HUES6 (cell line): ENCODE measurements around the gene CXCL11.
"Not testable (repeated sequence)": the region's sequence is repeated elsewhere in the genome, so short reads cannot be mapped to it uniquely, and the experiment has no call there.

Experiments used
- H3K27ac ChIP-seq: 2 replicates; pipeline ENCODE4 v1.7.0; 2013; ENCODE audit warnings: low read depth, mild to moderate bottlenecking, low read length, inconsistent platforms
- H3K27me3 ChIP-seq: 2 replicates; pipeline ENCODE4 v1.6.1; 2013; ENCODE audit warnings: low read length; ENCODE audit not compliant: control insufficient read depth, insufficient read depth
- H3K36me3 ChIP-seq: 2 replicates; pipeline ENCODE4 v1.6.1; 2013; ENCODE audit warnings: low read length; ENCODE audit not compliant: control insufficient read depth, insufficient read depth
- H3K4me1 ChIP-seq: 2 replicates; pipeline ENCODE4 v1.6.1; 2013; ENCODE audit warnings: low read length; ENCODE audit not compliant: control insufficient read depth, insufficient read depth
- H3K4me3 ChIP-seq: 2 replicates; pipeline ENCODE4 v1.5.1; 2013; ENCODE audit warnings: low read depth, low read length
- H3K9ac ChIP-seq: one replicate; pipeline ENCODE4 v1.6.1; 2013; ENCODE audit warnings: mild to moderate bottlenecking, low read length
- H3K9me3 ChIP-seq: 2 replicates; pipeline ENCODE4 v1.6.1; 2013; ENCODE audit warnings: low read depth, low read length; ENCODE audit not compliant: control insufficient read depth, insufficient read depth

The CXCL11 gene

DNA sequence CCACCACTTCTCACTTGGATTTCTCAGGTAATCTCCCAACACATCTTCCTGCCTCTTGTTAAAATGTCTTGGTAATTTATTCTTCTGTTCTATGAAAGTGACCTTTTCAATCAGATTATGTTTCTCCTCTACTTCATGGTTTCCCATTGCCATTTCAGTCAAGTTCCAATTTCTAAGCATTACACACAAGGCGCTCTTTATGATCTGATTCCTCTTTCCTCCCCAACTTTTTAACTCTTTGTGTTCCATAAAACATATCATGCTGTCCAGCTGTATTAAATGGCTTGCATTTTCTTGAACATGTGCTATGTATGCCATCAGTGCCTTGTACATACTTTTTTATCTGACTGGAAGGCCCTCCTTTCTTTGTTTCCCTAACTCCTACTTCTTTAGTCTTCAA is 25.6 kb upstream of the CXCL11 start:
- no peaks in the 10 kb centered on the region; the same call in 1 of the 2 replicates for H3K4me1 ChIP-seq
- H3K27ac ChIP-seq, result no peak overlapping the region

DNA sequence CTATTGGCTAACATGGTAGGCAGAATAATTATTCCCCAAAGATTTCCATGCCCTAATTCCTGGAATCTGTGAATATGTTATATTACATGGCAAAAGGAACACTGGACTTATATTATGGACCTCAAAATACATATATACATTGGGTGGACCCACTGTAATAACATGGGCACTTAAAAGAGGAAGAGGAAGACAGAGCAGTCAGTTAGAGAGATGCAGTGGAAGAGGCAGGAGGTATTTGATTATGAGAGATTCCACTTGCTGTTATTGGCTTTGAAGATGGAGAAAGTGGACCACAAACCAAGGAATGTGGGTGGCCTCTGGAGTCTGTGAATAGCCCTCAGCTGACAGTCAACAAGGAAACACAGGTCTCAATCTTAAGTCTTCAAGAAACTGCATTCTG is 24.6 kb upstream of the CXCL11 start:
- H3K4me3 ChIP-seq, result no peak overlapping the region
- H3K9ac ChIP-seq, result no peak overlapping the region
- H3K4me1 ChIP-seq, result peaks cover 9% of the 10 kb centered on the region
- no peak overlapping the region for H3K27ac ChIP-seq
- H3K36me3 ChIP-seq, result no peaks in the 10 kb centered on the region
- no peaks in the 10 kb centered on the region for H3K27me3 ChIP-seq
- no peaks in the 10 kb centered on the region for H3K9me3 ChIP-seq

More for the DNA sequence above, 25.6 kb upstream of the CXCL11 start:
- H3K9ac ChIP-seq, result no peak overlapping the region
- H3K4me3 ChIP-seq, result no peak overlapping the region
- no peaks in the 10 kb centered on the region for H3K36me3 ChIP-seq
- no peaks in the 10 kb centered on the region for H3K27me3 ChIP-seq
- H3K9me3 ChIP-seq, result no peaks in the 10 kb centered on the region

DNA sequence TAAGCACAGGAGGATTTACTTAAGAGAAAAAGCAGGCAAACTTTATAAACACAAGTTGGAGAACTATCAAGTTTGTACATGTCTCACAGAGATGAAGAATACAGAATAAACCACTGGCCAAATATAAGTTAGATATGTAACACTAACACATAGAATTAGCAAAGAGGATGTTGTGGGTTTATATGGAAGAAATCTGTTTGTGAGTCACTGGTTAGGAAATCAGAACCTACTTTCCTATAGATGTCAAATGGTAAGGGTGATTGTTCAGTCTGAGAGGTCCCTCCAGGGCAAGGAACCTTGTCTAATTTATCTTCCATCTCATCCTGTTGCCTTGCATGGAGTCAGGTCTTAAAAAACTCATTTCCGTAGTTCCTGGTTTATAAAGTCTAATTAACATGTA is 23.9 kb upstream of the CXCL11 start:
- Histone ChIP-seq H3K27ac (no peak overlapping the region), H3K9ac (no peak overlapping the region), H3K4me1 (peaks cover 17% of the 10 kb centered on the region)

DNA sequence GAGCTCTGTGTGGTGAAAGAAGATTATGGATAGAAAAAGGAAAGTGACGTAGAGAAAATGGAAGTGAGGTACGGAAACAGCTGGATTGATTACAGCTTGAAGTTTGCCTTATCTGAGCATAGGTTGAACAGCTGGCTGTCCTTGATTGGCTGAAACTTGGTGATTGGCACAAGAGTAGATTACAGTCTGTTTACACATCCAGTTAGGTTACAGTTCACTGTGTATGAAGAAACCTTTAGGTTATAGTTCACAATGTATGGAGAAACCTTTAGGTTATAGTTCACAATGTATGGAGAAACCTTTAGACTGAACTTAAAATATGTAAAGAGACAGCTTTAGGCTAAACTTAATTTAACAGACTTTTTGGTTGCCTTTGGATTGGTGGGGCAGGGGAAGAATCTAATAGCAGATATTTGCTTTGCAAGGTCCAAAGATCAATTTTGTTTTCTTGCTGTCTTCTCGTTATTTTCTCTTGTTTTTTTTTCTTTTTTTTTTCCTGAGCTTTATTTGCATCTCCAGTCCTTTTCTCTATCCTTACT is 23.1 kb upstream of the CXCL11 start:
- Histone ChIP-seq H3K36me3 (no peaks in the 10 kb centered on the region), H3K27me3 (no peaks in the 10 kb centered on the region), H3K9me3 (no peaks in the 10 kb centered on the region), H3K27ac (no peak overlapping the region), H3K4me1 (peaks cover 20% of the 10 kb centered on the region), H3K4me3 (no peak overlapping the region), H3K9ac (no peak overlapping the region)

More for the DNA sequence above, 23.9 kb upstream of the CXCL11 start:
- Histone ChIP-seq H3K36me3 (no peaks in the 10 kb centered on the region), H3K27me3 (no peaks in the 10 kb centered on the region), H3K4me3 (no peak overlapping the region), H3K9me3 (no peaks in the 10 kb centered on the region)

DNA sequence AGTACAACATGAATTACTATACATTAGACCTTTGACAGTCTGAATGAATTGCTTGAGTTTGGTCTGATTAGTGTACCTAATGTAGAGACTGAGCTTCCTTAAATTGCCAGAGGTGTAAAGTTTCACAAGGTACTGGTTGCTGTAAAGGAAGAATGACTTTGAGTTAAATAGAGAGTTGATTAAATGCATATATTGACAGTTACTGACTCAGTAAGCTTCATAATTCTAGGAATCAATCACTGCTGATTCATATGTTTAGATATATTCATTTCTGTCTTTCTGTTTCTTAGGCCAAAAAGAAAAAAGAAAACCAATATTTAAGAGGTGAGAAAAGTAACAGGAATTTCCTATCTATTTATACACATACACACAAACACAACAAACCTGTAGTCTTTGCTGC is 22.4 kb upstream of the CXCL11 start:
- peaks cover 27% of the 10 kb centered on the region for H3K4me1 ChIP-seq
- no peaks in the 10 kb centered on the region for H3K36me3 ChIP-seq
- H3K9ac ChIP-seq, result no peak overlapping the region
- no peak overlapping the region for H3K4me3 ChIP-seq
- no peak overlapping the region for H3K27ac ChIP-seq
- no peaks in the 10 kb centered on the region for H3K9me3 ChIP-seq
- no peaks in the 10 kb centered on the region for H3K27me3 ChIP-seq

DNA sequence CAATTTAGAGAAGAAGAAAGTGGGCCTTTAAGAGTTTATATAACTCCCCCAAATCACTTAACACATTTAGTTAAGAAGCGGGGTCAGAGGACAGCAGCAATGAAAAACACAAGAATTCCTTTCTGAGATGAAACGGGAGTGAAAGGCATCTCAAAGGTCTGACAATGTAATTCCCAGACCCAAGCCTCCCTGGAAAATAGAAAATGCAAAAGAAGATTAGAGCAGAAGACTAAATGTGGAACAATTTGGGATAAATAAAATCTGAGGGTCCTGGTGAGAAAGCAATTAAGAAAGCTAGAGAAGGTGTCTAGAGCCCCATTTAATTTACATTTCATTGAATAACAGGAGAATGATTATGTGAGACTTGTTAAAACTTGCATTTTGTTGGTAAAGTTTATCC is 19.6 kb upstream of the CXCL11 start:
- no peaks in the 10 kb centered on the region for H3K36me3 ChIP-seq
- H3K27me3 ChIP-seq, result no peaks in the 10 kb centered on the region
- H3K27ac ChIP-seq, result no peak overlapping the region
- no peak overlapping the region for H3K9ac ChIP-seq
- no peak overlapping the region for H3K4me3 ChIP-seq
- peaks cover 27% of the 10 kb centered on the region for H3K4me1 ChIP-seq
- no peaks in the 10 kb centered on the region for H3K9me3 ChIP-seq

DNA sequence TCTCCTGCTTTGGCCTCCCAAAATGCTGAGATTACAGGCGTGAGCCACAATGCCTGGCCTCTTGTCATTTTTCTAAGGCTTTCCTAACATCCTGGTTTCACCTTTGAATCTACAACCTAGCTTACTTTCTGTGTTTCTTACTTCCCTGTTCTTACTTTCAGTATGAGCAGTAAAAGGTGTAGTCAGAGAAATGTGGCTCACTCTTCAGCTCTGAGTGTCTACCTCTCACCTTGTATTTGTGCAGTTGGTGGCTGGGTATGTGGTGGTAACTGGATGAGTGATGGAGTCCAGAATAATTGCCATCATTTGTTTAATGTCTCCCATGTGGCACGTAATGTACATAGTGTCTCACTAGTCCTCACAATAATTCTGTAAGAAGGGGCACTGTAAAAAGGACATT is 19.1 kb upstream of the CXCL11 start:
- Histone ChIP-seq H3K9me3 (no peaks in the 10 kb centered on the region), H3K4me1 (peaks cover 27% of the 10 kb centered on the region), H3K27me3 (no peaks in the 10 kb centered on the region), H3K36me3 (no peaks in the 10 kb centered on the region), H3K27ac (no peak overlapping the region), H3K9ac (no peak overlapping the region), H3K4me3 (no peak overlapping the region)

DNA sequence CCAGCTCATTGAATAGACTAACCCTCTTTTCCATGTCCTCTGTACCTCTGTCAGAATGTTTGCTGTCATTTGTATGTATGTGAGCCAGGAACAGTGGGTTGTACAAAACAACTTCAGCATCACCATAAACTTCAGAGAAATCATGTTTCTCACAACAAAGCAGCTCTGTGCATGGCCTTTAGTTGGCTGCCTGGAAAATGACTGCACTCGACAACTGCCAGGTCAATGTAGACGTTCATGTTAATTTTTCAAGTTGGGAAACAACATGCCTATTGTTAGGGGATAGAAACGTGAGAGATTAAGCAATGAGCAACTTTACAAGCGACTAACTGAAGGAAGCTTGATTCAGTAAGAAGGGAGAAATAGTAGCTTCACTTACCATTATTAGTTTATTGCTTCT is 17.9 kb upstream of the CXCL11 start:
- H3K4me3 ChIP-seq, result no peak overlapping the region
- no peaks in the 10 kb centered on the region for H3K9me3 ChIP-seq
- H3K9ac ChIP-seq, result no peak overlapping the region
- H3K27ac ChIP-seq, result no peak overlapping the region
- no peaks in the 10 kb centered on the region for H3K36me3 ChIP-seq
- peaks cover 27% of the 10 kb centered on the region for H3K4me1 ChIP-seq
- no peaks in the 10 kb centered on the region for H3K27me3 ChIP-seq

DNA sequence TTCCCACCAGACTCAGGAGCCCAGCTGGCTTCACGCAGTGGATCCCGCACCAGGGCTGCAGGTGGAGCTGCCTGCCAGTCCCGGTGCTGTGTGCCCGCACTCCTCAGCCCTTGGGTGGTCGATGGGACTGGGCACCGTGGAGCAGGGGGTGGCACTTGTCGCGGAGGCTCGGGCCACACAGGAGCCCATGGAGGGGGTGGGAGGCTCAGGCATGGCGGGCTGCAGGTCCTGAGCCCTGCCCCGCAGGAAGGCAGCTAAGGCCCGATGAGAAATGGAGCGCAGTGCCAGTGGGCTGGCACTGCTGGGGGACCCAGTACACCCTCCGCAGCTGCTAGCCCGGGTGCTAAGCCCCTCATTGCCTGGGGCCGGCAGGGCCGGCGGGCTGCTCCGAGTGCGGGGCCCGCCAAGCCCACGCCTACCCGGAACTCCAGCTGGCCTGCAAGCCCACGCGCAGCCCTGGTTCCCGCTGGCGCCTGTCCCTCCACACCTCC is 14.7 kb upstream of the CXCL11 start:
- not testable (repeated sequence) for H3K9me3 ChIP-seq, H3K9ac ChIP-seq, H3K27me3 ChIP-seq, H3K36me3 ChIP-seq, H3K27ac ChIP-seq, H3K4me3 ChIP-seq
- peaks cover 19% of the 10 kb centered on the region for H3K4me1 ChIP-seq

DNA sequence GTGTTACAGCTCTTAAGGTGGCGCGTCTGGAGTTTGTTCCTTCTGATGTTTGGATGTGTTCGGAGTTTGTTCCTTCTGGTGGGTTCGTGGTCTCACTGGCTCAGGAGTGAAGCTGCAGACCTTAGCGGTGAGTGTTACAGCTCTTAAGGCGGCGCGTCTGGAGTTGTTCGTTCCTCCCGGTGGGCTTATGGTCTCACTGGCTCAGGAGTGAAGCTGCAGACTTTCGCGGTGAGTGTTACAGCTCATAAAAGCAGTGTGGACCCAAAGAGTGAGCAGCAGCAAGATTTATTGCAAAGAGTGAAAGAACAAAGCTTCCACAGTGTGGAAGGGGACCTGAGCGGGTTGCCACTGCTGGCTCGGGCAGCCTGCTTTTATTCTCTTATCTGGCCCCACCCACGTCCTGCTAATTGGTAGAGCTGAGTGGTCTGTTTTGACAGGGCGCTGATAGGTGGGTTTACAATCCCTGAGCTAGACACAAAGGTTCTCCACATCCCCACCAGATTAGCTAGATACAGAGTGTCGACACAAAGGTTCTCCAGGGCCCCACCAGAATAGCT is 14.1 kb upstream of the CXCL11 start:
- H3K36me3 ChIP-seq, H3K4me3 ChIP-seq, H3K9me3 ChIP-seq, H3K27ac ChIP-seq, H3K27me3 ChIP-seq, H3K9ac ChIP-seq: not testable (repeated sequence)
- H3K4me1 ChIP-seq, result peaks cover 12% of the 10 kb centered on the region

DNA sequence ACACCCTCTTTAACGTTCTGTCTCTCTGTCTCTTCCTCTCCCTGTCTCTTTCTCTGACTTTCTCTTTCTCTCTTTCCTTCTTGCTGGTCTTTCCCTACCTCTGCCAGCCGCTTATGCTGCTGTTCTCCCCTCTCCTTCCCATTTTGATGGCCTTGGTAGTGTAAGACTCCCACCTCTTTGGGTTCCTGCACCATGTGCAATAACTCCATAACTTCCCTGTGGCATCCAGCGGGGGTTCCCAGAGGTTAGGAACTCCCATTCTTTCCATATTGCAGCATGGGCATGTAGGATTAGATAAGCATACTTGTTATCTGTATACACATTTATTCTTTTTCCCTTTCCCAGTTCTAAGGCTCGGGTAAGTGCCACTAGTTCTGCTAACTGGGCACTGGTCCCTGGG is 8.8 kb upstream of the CXCL11 start:
- H3K9ac ChIP-seq, H3K4me3 ChIP-seq, H3K36me3 ChIP-seq, H3K9me3 ChIP-seq, H3K27ac ChIP-seq, H3K27me3 ChIP-seq, H3K4me1 ChIP-seq: not testable (repeated sequence)

DNA sequence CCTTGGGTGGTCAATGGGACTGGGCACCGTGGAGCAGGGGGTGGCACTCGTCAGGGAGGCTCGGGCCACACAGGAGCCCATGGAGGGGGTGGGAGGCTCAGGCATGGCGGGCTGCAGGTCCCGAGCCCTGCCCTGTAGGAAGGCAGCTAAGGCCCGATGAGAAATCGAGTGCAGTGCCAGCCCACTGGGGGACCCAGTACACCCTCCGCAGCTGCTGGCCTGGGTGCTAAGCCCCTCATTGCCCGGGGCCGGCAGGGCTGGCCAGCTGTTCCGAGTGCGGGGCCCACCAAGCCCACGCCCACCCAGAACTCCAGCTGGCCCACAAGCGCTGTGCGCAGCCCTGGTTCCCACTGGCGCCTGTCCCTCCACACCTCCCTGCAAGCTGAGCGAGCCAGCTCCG is 7.4 kb upstream of the CXCL11 start:
- not testable (repeated sequence) for H3K4me3 ChIP-seq, H3K9ac ChIP-seq, H3K4me1 ChIP-seq, H3K27me3 ChIP-seq, H3K36me3 ChIP-seq, H3K27ac ChIP-seq, H3K9me3 ChIP-seq
